ENCODE data around the gene MS4A8. TPM values are rescaled to one million over a fixed set of nuclear protein-coding genes. Genes with fewer than 3 reads are reported as not detected.

The MS4A8 gene
- total RNA-seq, 4 donors from 2014 or later = not detected

DNA sequence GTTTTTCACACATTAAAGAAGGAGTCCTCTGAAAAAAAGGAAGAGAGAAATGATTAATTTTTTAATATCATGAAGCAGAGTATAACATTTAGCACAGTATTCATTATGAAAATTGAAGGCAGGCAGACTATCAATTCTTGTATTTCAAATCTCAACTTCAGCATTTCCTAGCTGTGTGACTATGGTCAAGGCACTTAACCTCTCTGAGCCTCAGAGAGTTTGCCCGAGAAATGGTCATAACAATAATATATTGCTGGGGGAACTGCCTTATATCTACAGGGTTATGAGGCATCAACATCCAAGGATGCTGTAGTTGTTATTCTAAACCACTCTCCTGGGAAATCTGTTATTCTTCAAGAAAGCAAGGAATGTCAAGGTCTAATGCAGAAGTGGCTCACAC lies 26.2 kb downstream of the MS4A8 start:
- Histone ChIP-seq H3K4me1 (no peaks in the 10 kb centered on the region), H3K27me3 (no peaks in the 10 kb centered on the region), H3K9me3 (no peaks in the 10 kb centered on the region), H3K27ac (no peak overlapping the region), H3K4me3 (replicated peaks in 1 of 3) (no peak overlapping the region), H3K36me3 (no peaks in the 10 kb centered on the region)
- intact Hi-C loops (cut with DNase I) = no loop called here
- WGBS, 2 donors = 67 to 75% methylated on average over 1 of the region's 1 CpG
- DNase-seq = no peak
- no peak for TF ChIP-seq POLR2A (IDR thresholded peaks at IDR 0.05)
- TF ChIP-seq, protein P1, sequence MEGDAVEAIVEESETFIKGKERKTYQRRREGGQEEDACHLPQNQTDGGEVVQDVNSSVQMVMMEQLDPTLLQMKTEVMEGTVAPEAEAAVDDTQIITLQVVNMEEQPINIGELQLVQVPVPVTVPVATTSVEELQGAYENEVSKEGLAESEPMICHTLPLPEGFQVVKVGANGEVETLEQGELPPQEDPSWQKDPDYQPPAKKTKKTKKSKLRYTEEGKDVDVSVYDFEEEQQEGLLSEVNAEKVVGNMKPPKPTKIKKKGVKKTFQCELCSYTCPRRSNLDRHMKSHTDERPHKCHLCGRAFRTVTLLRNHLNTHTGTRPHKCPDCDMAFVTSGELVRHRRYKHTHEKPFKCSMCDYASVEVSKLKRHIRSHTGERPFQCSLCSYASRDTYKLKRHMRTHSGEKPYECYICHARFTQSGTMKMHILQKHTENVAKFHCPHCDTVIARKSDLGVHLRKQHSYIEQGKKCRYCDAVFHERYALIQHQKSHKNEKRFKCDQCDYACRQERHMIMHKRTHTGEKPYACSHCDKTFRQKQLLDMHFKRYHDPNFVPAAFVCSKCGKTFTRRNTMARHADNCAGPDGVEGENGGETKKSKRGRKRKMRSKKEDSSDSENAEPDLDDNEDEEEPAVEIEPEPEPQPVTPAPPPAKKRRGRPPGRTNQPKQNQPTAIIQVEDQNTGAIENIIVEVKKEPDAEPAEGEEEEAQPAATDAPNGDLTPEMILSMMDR (IDR thresholded peaks at IDR 0.05) = no peak

DNA sequence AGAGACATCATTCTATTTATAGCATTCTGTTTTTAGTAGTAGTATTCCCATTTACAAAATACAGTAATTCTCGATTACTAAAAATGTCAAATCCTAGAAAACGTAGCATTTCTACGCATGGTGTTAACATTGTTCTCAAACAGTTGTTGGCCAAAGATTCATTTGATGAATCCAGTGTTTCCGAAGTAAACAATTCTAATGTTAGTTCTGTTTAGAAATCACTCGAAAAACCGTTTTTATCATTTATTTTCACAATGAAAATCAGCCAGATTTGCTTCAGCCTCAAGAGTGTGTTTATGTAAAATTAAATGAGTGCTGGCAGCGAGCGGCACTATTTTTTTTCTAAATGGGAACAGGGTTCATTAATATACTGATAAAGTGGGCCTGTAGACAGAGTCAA lies 32.2 kb downstream of the MS4A8 start:
- intact Hi-C loops (cut with DNase I) = no loop called here
- Histone ChIP-seq H3K27ac (no peak overlapping the region), H3K9me3 (no peaks in the 10 kb centered on the region), H3K27me3 (no peaks in the 10 kb centered on the region), H3K4me1 (no peaks in the 10 kb centered on the region), H3K36me3 (no peaks in the 10 kb centered on the region), H3K4me3 (replicated peaks in 1 of 3) (no peak overlapping the region)
- no peak for DNase-seq
- 73 to 77% methylated on average over 8 of the region's 8 CpGs for WGBS, 2 donors
- TF ChIP-seq, protein P1 (IDR thresholded peaks at IDR 0.05) = no peak
- no peak for TF ChIP-seq POLR2A (IDR thresholded peaks at IDR 0.05)

DNA sequence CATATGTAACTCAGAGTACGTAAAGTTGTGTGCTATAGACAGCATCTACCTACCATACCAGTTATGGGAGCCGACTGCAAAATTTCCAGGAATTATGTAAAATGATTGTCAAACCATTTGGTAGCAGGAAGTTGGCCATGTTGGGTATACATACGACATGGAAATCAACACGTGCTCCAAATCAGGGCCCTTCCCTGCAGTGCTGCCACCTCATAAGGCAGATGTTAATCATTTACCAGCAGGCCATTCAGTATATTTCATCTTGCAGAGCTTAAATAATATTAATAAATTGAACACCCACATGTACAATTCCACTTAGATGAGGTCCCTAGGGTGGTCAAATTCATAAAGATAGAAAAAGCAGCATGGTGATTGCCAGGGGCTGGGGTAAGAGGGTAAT lies 34.9 kb downstream of the MS4A8 start:
- intact Hi-C loops (cut with DNase I) = no loop called here
- H3K4me3 ChIP-seq (replicated peaks in 1 of 3) = no peak overlapping the region
- TF ChIP-seq, protein P1 (IDR thresholded peaks at IDR 0.05) = no peak
- no peak for TF ChIP-seq POLR2A (IDR thresholded peaks at IDR 0.05)
- no peaks in the 10 kb centered on the region for H3K4me1 ChIP-seq
- 86 to 93% methylated on average over 4 of the region's 4 CpGs for WGBS, 2 donors
- H3K27me3 ChIP-seq = no peaks in the 10 kb centered on the region
- no peaks in the 10 kb centered on the region for H3K36me3 ChIP-seq
- no peaks in the 10 kb centered on the region for H3K9me3 ChIP-seq
- DNase-seq = no peak
- H3K27ac ChIP-seq = no peak overlapping the region

DNA sequence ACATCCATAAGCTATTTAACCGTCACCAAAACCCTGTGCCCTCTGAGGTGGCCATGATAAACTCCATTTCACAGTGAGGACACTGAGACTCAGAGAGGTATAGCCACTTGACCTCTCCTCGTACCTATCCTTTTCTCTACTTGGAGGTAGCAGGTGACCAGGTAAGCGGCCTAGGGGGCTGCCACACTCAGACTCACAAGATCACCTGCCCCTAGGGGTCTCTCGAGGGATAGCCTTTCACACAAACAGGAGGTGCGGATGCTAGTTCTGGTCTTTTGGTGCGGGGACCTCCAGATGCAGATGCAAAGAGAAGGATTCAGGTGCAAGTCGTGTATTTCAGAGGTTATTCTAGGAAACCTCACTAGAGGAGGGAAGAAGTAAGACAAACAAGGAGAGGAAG lies 39.7 kb downstream of the MS4A8 start:
- H3K4me3 ChIP-seq (replicated peaks in 1 of 3) = no peak overlapping the region
- H3K9me3 ChIP-seq = no peaks in the 10 kb centered on the region
- no peak overlapping the region for H3K27ac ChIP-seq
- no peaks in the 10 kb centered on the region for H3K27me3 ChIP-seq
- H3K36me3 ChIP-seq = no peaks in the 10 kb centered on the region
- TF ChIP-seq, protein P1 (IDR thresholded peaks at IDR 0.05) = no peak
- TF ChIP-seq POLR2A (IDR thresholded peaks at IDR 0.05) = no peak
- intact Hi-C loops (cut with DNase I) = no loop called here
- WGBS, 2 donors = 70 to 76% methylated on average over 7 of the region's 7 CpGs
- DNase-seq = no peak
- H3K4me1 ChIP-seq = no peaks in the 10 kb centered on the region

DNA sequence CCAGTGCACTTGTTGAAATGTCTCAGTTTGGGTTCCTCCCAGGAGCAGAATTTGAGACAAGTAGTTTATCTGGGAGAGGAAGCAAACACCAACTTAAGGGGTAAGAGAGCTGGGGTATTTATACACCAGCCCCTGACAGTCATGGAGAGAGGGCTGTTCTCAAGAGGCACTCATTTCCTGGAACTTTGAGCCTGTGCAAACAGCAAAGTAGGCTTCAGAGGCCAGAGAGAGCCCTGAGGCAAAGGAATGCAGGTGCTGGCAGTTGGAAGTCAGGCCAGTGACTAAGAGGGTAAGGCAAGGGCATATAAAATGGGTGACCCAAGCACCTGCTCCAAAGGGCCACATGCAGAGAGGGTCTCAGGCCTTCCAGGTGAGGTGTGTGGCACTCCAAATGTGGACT lies 41.2 kb downstream of the MS4A8 start:
- H3K9me3 ChIP-seq = no peaks in the 10 kb centered on the region
- no peaks in the 10 kb centered on the region for H3K27me3 ChIP-seq
- H3K4me1 ChIP-seq = no peaks in the 10 kb centered on the region
- intact Hi-C loops (cut with DNase I) = no loop called here
- H3K36me3 ChIP-seq = no peaks in the 10 kb centered on the region
- no peak overlapping the region for H3K4me3 ChIP-seq (replicated peaks in 1 of 3)
- H3K27ac ChIP-seq = no peak overlapping the region
- TF ChIP-seq POLR2A (IDR thresholded peaks at IDR 0.05) = no peak
- TF ChIP-seq, protein P1 (IDR thresholded peaks at IDR 0.05) = no peak
- DNase-seq = no peak

Data from thyroid gland (tissue), 4 donors.